ENCODE data around the gene ZCRB1.

GRCh38 chr12:42285431-42285830 lies 40.5 kb downstream of the ZCRB1 start:
- TF ChIP-seq CTCF (IDR thresholded peaks at IDR 0.05) (no peak), EP300 (IDR thresholded peaks at IDR 0.05) (no peak), POLR2A (IDR thresholded peaks at IDR 0.05; ENCODE audit: low read depth) (no peak), POLR2AphosphoS5 (IDR thresholded peaks at IDR 0.05) (no peak)

All from esophagus muscularis mucosa (tissue), 4 donors.